HepG2 (cell line): Measurements from ENCODE around the gene CNTRL. TPM values are rescaled to one million over a fixed set of nuclear protein-coding genes. Genes with fewer than 3 reads are reported as not detected.

Experiments used
- CHD4 ChIP-seq: fragments of 200-600 bp; sonication (generic); IDR thresholded peaks from 2 replicates; pipeline ENCODE4 v1.7.0; 2017; ENCODE audit warnings: mild to moderate bottlenecking, low read length, borderline replicate concordance
- GTF2F1 ChIP-seq: fragments of 150-350 bp; IDR thresholded peaks from 2 replicates; pipeline ENCODE4 v1.6.1; 2014; ENCODE audit warnings: low read length
- MLLT10 ChIP-seq: sonication (generic); formaldehyde crosslinking; IDR thresholded peaks from 2 replicates; pipeline ENCODE4 v1.4.0; 2020; ENCODE audit warnings: missing genetic modification reagents
- SAFB2 ChIP-seq: sonication (generic); formaldehyde crosslinking; IDR thresholded peaks from 2 replicates; pipeline ENCODE4 v1.5.1; 2020; ENCODE audit warnings: missing genetic modification reagents, low read depth, mild to moderate bottlenecking, borderline replicate concordance
- ZKSCAN1 ChIP-seq: fragments of 150-350 bp; IDR thresholded peaks from 2 replicates; pipeline ENCODE4 v1.6.1; 2014; ENCODE audit warnings: low read length
- ZNF589 ChIP-seq: sonication (generic); formaldehyde crosslinking; conservative IDR thresholded peaks from 2 replicates; pipeline ENCODE4 v1.8.0; 2022; ENCODE audit warnings: mild to moderate bottlenecking, moderate library complexity, missing genetic modification reagents
- polyA plus RNA-seq, 8 experiments: library from polyadenylated mRNA; depleted of rRNA in 3 of 8; stranded (reverse) in 7 of 8; unstranded in 1 of 8; fragments of >200 nt; fragmentation: Illumina TruSeq in 4 of 8; extraction: Trizol in 4 of 8; gene quantifications; 2 replicates each; pipeline versions ENCODE4 v1.2.1 to v1.2.3, GENCODE V29; 2011 to 2016; ENCODE audit warnings: low read depth in 4 of 8, missing spikeins in 1 of 8, mixed read lengths in 1 of 8; ENCODE audit not compliant: insufficient read depth in 1 of 8
- total RNA-seq, 5 experiments: library from RNA; depleted of rRNA; stranded (reverse); fragments of >200 nt; fragmentation: Illumina TruSeq; extraction: Trizol; gene quantifications; 2 replicates each; pipeline ENCODE4 v1.2.3, GENCODE V29; 2016; ENCODE audit warnings: low read depth in 1 of 5
- TF ChIP-seq, protein P1 (sequence below), 2 experiments: sonication (generic) in 1 of 2; formaldehyde crosslinking in 1 of 2; IDR thresholded peaks; 2 replicates each; pipeline versions ENCODE4 v1.6.1 to v1.9.0; 2014 to 2022; ENCODE audit warnings: antibody characterized with exemption in 1 of 2, borderline replicate concordance in 1 of 2, inconsistent platforms in 1 of 2, low read depth in 1 of 2, missing genetic modification reagents in 1 of 2
- TF ChIP-seq, protein P2 (sequence below): sonication (generic); formaldehyde crosslinking; IDR thresholded peaks from 2 replicates; pipeline ENCODE4 v1.4.0; 2020; ENCODE audit warnings: missing genetic modification reagents
- TF ChIP-seq, protein P3 (sequence below): sonication (generic); formaldehyde crosslinking; IDR thresholded peaks from 2 replicates; pipeline ENCODE4 v1.5.0; 2020; ENCODE audit warnings: missing genetic modification reagents
- TF ChIP-seq, protein P4 (sequence below): sonication (generic); formaldehyde crosslinking; IDR thresholded peaks from 2 replicates; pipeline ENCODE4 v1.8.1; 2022; ENCODE audit warnings: low read depth, mild to moderate bottlenecking, missing genetic modification reagents
- TF ChIP-seq, protein P5 (sequence below): sonication (generic); formaldehyde crosslinking; IDR thresholded peaks from 2 replicates; pipeline ENCODE4 v1.4.0; 2020; ENCODE audit warnings: missing genetic modification reagents

Gene CNTRL
- total and polyA plus RNA-seq, 2 of the 13 experiments (the other 11 are each of a cell fraction or from before 2014, with no cell fraction given) = 7.5 to 11.8 TPM

DNA sequence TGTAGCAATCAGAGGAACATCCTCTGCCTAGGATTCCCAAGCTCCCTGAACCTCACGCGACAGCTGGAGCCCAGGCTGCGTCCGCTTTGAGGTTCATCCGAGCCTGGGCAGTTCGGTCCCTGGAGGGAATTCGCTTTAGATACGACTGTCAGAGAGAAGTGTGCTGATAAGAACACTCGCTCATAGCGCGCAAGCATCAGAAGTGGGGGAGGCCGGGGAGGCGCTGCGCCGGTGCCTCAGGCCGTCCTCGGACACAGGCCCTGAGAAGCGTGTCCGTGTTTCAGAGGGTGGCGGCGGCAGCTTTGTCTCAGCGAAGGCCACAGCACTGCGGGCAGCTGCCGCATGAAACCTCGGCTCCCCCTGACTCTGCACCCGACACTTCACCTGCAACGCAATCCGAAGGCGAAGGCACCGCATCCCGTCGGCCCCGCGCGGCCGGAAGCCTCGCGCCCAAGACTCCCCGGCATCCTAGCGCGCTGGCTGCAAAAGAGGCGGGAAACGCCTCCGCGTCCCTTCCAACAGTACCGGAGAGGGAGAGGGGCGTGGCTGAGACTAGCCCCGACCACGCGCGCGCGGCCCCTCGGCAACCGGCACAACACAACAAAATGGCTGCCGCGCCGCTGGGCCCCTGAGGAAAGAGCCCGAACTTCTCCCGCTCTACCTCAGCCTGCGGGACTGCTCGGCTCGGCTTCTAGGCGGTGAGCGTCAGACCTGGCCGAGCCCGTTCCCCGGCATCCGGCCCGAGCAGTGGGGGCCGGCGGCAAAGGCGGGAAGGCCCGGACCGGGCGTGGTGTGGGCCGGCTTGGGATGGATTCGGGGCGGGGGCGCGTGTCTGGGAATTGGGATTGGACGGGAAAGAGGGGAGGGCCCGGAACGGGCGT is at the start of gene CNTRL (continued):
- TF ChIP-seq, protein P1, sequence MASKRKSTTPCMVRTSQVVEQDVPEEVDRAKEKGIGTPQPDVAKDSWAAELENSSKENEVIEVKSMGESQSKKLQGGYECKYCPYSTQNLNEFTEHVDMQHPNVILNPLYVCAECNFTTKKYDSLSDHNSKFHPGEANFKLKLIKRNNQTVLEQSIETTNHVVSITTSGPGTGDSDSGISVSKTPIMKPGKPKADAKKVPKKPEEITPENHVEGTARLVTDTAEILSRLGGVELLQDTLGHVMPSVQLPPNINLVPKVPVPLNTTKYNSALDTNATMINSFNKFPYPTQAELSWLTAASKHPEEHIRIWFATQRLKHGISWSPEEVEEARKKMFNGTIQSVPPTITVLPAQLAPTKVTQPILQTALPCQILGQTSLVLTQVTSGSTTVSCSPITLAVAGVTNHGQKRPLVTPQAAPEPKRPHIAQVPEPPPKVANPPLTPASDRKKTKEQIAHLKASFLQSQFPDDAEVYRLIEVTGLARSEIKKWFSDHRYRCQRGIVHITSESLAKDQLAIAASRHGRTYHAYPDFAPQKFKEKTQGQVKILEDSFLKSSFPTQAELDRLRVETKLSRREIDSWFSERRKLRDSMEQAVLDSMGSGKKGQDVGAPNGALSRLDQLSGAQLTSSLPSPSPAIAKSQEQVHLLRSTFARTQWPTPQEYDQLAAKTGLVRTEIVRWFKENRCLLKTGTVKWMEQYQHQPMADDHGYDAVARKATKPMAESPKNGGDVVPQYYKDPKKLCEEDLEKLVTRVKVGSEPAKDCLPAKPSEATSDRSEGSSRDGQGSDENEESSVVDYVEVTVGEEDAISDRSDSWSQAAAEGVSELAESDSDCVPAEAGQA (IDR thresholded peaks at IDR 0.05; ENCODE audit: low read depth) = no peak; the same call in 1 of the 2 replicates
- TF ChIP-seq, protein P1 (CRISPR knock-in tag; IDR thresholded peaks at IDR 0.05; ENCODE audit: borderline replicate concordance) = no peak; the same call in 1 of the 2 replicates
- TF ChIP-seq, protein P2, sequence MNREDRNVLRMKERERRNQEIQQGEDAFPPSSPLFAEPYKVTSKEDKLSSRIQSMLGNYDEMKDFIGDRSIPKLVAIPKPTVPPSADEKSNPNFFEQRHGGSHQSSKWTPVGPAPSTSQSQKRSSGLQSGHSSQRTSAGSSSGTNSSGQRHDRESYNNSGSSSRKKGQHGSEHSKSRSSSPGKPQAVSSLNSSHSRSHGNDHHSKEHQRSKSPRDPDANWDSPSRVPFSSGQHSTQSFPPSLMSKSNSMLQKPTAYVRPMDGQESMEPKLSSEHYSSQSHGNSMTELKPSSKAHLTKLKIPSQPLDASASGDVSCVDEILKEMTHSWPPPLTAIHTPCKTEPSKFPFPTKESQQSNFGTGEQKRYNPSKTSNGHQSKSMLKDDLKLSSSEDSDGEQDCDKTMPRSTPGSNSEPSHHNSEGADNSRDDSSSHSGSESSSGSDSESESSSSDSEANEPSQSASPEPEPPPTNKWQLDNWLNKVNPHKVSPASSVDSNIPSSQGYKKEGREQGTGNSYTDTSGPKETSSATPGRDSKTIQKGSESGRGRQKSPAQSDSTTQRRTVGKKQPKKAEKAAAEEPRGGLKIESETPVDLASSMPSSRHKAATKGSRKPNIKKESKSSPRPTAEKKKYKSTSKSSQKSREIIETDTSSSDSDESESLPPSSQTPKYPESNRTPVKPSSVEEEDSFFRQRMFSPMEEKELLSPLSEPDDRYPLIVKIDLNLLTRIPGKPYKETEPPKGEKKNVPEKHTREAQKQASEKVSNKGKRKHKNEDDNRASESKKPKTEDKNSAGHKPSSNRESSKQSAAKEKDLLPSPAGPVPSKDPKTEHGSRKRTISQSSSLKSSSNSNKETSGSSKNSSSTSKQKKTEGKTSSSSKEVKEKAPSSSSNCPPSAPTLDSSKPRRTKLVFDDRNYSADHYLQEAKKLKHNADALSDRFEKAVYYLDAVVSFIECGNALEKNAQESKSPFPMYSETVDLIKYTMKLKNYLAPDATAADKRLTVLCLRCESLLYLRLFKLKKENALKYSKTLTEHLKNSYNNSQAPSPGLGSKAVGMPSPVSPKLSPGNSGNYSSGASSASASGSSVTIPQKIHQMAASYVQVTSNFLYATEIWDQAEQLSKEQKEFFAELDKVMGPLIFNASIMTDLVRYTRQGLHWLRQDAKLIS (CRISPR knock-in tag) = 0 out of 2 replicates have a peak, but pooled peaks have one; percentile 12
- TF ChIP-seq, protein P3, sequence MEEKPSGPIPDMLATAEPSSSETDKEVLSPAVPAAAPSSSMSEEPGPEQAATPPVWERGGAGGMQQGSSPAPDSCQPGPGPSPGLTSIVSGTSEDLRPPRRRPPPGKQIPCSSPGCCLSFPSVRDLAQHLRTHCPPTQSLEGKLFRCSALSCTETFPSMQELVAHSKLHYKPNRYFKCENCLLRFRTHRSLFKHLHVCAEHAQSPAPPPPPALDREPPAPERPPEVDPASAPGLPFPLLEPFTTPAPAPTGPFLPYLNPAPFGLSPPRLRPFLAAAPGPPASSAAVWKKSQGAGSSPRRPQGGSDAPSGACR (CRISPR knock-in tag) = peak; percentile 57; the same call in 1 of the 2 replicates
- TF ChIP-seq, protein P4, sequence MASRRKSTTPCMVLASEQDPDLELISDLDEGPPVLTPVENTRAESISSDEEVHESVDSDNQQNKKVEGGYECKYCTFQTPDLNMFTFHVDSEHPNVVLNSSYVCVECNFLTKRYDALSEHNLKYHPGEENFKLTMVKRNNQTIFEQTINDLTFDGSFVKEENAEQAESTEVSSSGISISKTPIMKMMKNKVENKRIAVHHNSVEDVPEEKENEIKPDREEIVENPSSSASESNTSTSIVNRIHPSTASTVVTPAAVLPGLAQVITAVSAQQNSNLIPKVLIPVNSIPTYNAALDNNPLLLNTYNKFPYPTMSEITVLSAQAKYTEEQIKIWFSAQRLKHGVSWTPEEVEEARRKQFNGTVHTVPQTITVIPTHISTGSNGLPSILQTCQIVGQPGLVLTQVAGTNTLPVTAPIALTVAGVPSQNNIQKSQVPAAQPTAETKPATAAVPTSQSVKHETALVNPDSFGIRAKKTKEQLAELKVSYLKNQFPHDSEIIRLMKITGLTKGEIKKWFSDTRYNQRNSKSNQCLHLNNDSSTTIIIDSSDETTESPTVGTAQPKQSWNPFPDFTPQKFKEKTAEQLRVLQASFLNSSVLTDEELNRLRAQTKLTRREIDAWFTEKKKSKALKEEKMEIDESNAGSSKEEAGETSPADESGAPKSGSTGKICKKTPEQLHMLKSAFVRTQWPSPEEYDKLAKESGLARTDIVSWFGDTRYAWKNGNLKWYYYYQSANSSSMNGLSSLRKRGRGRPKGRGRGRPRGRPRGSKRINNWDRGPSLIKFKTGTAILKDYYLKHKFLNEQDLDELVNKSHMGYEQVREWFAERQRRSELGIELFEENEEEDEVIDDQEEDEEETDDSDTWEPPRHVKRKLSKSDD (CRISPR knock-in tag) = peak; percentile 81
- peak; percentile 99 for TF ChIP-seq SAFB2 (CRISPR knock-in tag)
- no peak for TF ChIP-seq CHD4
- TF ChIP-seq ZNF589 = peak; percentile 68
- no peak for TF ChIP-seq ZKSCAN1
- TF ChIP-seq, protein P5, sequence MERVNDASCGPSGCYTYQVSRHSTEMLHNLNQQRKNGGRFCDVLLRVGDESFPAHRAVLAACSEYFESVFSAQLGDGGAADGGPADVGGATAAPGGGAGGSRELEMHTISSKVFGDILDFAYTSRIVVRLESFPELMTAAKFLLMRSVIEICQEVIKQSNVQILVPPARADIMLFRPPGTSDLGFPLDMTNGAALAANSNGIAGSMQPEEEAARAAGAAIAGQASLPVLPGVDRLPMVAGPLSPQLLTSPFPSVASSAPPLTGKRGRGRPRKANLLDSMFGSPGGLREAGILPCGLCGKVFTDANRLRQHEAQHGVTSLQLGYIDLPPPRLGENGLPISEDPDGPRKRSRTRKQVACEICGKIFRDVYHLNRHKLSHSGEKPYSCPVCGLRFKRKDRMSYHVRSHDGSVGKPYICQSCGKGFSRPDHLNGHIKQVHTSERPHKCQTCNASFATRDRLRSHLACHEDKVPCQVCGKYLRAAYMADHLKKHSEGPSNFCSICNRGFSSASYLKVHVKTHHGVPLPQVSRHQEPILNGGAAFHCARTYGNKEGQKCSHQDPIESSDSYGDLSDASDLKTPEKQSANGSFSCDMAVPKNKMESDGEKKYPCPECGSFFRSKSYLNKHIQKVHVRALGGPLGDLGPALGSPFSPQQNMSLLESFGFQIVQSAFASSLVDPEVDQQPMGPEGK = peak; percentile 69
- TF ChIP-seq MLLT10 (CRISPR knock-in tag) = no peak
- TF ChIP-seq GTF2F1 = no peak
